HepG2 (cell line): ENCODE results near the gene CBLC. TPM values are rescaled to one million over a fixed set of nuclear protein-coding genes. Genes with fewer than 3 reads are reported as not detected.

Source experiments
- CEBPG ChIP-seq: IDR thresholded peaks from 2 replicates; pipeline ENCODE4 v1.6.1; 2016
- ELF3 ChIP-seq: IDR thresholded peaks from 2 replicates; pipeline ENCODE4 v1.6.1; 2016; ENCODE audit warnings: missing genetic modification reagents, missing compliant biosample characterization
- ERF ChIP-seq: IDR thresholded peaks from 2 replicates; pipeline ENCODE4 v1.6.1; 2018; ENCODE audit warnings: missing biosample characterization, missing genetic modification reagents
- FOXK2 ChIP-seq: fragments of 450-650 bp; IDR thresholded peaks from 2 replicates; pipeline ENCODE4 v1.6.1; 2016
- HNRNPL ChIP-seq: fragments of 200-400 bp; formaldehyde crosslinking; IDR thresholded peaks from 2 replicates; pipeline ENCODE4 v1.6.1; 2017; ENCODE audit warnings: mild to moderate bottlenecking, low read depth, low read length
- ISL2 ChIP-seq: sonication (generic); formaldehyde crosslinking; IDR thresholded peaks from 2 replicates; pipeline ENCODE4 v1.5.0; 2020; ENCODE audit warnings: missing genetic modification reagents
- KLF6 ChIP-seq: IDR thresholded peaks from 2 replicates; pipeline ENCODE4 v1.8.0; 2016; ENCODE audit warnings: missing biosample characterization, missing genetic modification reagents
- NR2C2 ChIP-seq: sonication (generic); formaldehyde crosslinking; IDR thresholded peaks from 2 replicates; pipeline ENCODE4 v1.4.0; 2020; ENCODE audit warnings: missing genetic modification reagents, mild to moderate bottlenecking, moderate library complexity, borderline replicate concordance
- RERE ChIP-seq: IDR thresholded peaks from 2 replicates; pipeline ENCODE4 v1.6.1; 2016; ENCODE audit warnings: low read depth, missing genetic modification reagents, missing compliant biosample characterization
- RXRA ChIP-seq: sonication (generic); formaldehyde crosslinking; IDR thresholded peaks from 2 replicates; pipeline ENCODE4 v1.5.1; 2020; ENCODE audit warnings: missing genetic modification reagents
- SNAPC2 ChIP-seq: sonication (generic); formaldehyde crosslinking; IDR thresholded peaks from 2 replicates; pipeline ENCODE4 v1.8.1; 2022; ENCODE audit warnings: mild to moderate bottlenecking, missing genetic modification reagents
- TRAFD1 ChIP-seq: sonication (generic); formaldehyde crosslinking; IDR thresholded peaks from 2 replicates; pipeline ENCODE4 v1.5.1; 2020; ENCODE audit warnings: missing genetic modification reagents, mild to moderate bottlenecking, borderline replicate concordance
- YEATS4 ChIP-seq: sonication (generic); formaldehyde crosslinking; IDR thresholded peaks from 2 replicates; pipeline ENCODE4 v1.4.0; 2020; ENCODE audit warnings: missing genetic modification reagents, borderline replicate concordance
- ZBTB4 ChIP-seq: sonication (generic); formaldehyde crosslinking; IDR thresholded peaks from 2 replicates; pipeline ENCODE4 v1.4.0; 2020; ENCODE audit warnings: missing genetic modification reagents, mild to moderate bottlenecking, borderline replicate concordance
- ZFY ChIP-seq: sonication (generic); formaldehyde crosslinking; IDR thresholded peaks from 2 replicates; pipeline ENCODE4 v1.4.0; 2020; ENCODE audit warnings: missing genetic modification reagents
- ZMYM4 ChIP-seq: sonication (generic); formaldehyde crosslinking; IDR thresholded peaks from 2 replicates; pipeline ENCODE4 v1.8.1; 2023; ENCODE audit warnings: mild to moderate bottlenecking, missing genetic modification reagents
- ZNF367 ChIP-seq: sonication (generic); formaldehyde crosslinking; IDR thresholded peaks from 2 replicates; pipeline ENCODE4 v1.4.0; 2020; ENCODE audit warnings: missing genetic modification reagents, borderline replicate concordance
- ZNF414 ChIP-seq: sonication (generic); formaldehyde crosslinking; IDR thresholded peaks from 2 replicates; pipeline ENCODE4 v1.5.0; 2020; ENCODE audit warnings: missing genetic modification reagents
- ZNF556 ChIP-seq: sonication (generic); formaldehyde crosslinking; IDR thresholded peaks from 2 replicates; pipeline ENCODE4 v1.4.0; 2020; ENCODE audit warnings: mild to moderate bottlenecking, missing genetic modification reagents, borderline replicate concordance
- ZNF644 ChIP-seq: IDR thresholded peaks from 2 replicates; pipeline ENCODE4 v1.6.1; 2016; ENCODE audit warnings: low read depth
- ZNF790 ChIP-seq: sonication (generic); formaldehyde crosslinking; IDR thresholded peaks from 2 replicates; pipeline ENCODE4 v1.8.0; 2022; ENCODE audit warnings: missing genetic modification reagents, mild to moderate bottlenecking, borderline replicate concordance
- polyA plus RNA-seq, 8 experiments: library from polyadenylated mRNA; depleted of rRNA in 3 of 8; stranded (reverse) in 7 of 8; unstranded in 1 of 8; fragments of >200 nt; fragmentation: Illumina TruSeq in 4 of 8; extraction: Trizol in 4 of 8; gene quantifications; 2 replicates each; pipeline versions ENCODE4 v1.2.1 to v1.2.3, GENCODE V29; 2011 to 2016; ENCODE audit warnings: low read depth in 4 of 8, missing spikeins in 1 of 8, mixed read lengths in 1 of 8; ENCODE audit not compliant: insufficient read depth in 1 of 8
- total RNA-seq, 5 experiments: library from RNA; depleted of rRNA; stranded (reverse); fragments of >200 nt; fragmentation: Illumina TruSeq; extraction: Trizol; gene quantifications; 2 replicates each; pipeline ENCODE4 v1.2.3, GENCODE V29; 2016; ENCODE audit warnings: low read depth in 1 of 5

Gene CBLC
- total and polyA plus RNA-seq, 2 of the 13 experiments (the other 11 are each of a cell fraction or from before 2014, with no cell fraction given): 1.8 to 2.6 TPM

- TF ChIP-seq FOXK2 (peak; percentile 26; the same call in 1 of the 2 replicates), ZNF790 (no peak), TRAFD1 (CRISPR knock-in tag) (no peak), RXRA (CRISPR knock-in tag) (peak; percentile 52; the same call in 1 of the 2 replicates), KLF6 (CRISPR knock-in tag) (0 out of 2 replicates have a peak, but pooled peaks have one; percentile 20), ELF3 (CRISPR knock-in tag) (0 out of 2 replicates have a peak, but pooled peaks have one; percentile 55), ZNF644 (CRISPR knock-in tag) (peak; percentile 14; the same call in 1 of the 2 replicates), ERF (CRISPR knock-in tag) (0 out of 2 replicates have a peak, but pooled peaks have one; percentile 21), ZNF367 (no peak), SNAPC2 (no peak), ZBTB4 (CRISPR knock-in tag) (no peak), YEATS4 (CRISPR knock-in tag) (no peak; the same call in 1 of the 2 replicates), ISL2 (peak; percentile 26; the same call in 1 of the 2 replicates), ZNF556 (CRISPR knock-in tag) (peak; percentile 85; the same call in 1 of the 2 replicates), ZNF414 (CRISPR knock-in tag) (peak; percentile 86; the same call in 1 of the 2 replicates), ZMYM4 (peak; percentile 62), CEBPG (CRISPR knock-in tag) (peak; percentile 70), NR2C2 (CRISPR knock-in tag) (no peak), RERE (no peak), HNRNPL (no peak), ZFY (CRISPR knock-in tag) (peak; percentile 62)
These were observed 22.8 kb downstream of the CBLC start (continued) for GRCh38 chr19:44800461-44800860.
